HUES48 (cell line): ENCODE data around the gene TRNP1.
A peak's percentile ranks its signal among the peaks of the same experiment; 100 is the strongest.

Experiments used
- H3K27ac ChIP-seq: one replicate; pipeline ENCODE4 v1.7.0; 2013; ENCODE audit warnings: low read depth, low read length, inconsistent platforms
- H3K27me3 ChIP-seq: 2 replicates; pipeline ENCODE4 v1.6.1; 2013; ENCODE audit warnings: mild to moderate bottlenecking, low read length; ENCODE audit not compliant: control insufficient read depth, insufficient read depth
- H3K36me3 ChIP-seq: 2 replicates; pipeline ENCODE4 v1.6.1; 2013; ENCODE audit warnings: low read length; ENCODE audit not compliant: control insufficient read depth, insufficient read depth
- H3K4me1 ChIP-seq: 2 replicates; pipeline ENCODE4 v1.6.1; 2013; ENCODE audit warnings: mild to moderate bottlenecking, low read length; ENCODE audit not compliant: control insufficient read depth, insufficient read depth
- H3K4me3 ChIP-seq: 2 replicates; pipeline ENCODE4 v1.5.1; 2013; ENCODE audit warnings: mild to moderate bottlenecking, low read depth, low read length
- H3K9ac ChIP-seq: 2 replicates; pipeline ENCODE4 v1.6.1; 2013; ENCODE audit warnings: mild to moderate bottlenecking, low read depth, low read length, moderate library complexity
- H3K9me3 ChIP-seq: 2 replicates; pipeline ENCODE4 v1.6.1; 2013; ENCODE audit warnings: low read length; ENCODE audit not compliant: control insufficient read depth, insufficient read depth

The TRNP1 gene

DNA sequence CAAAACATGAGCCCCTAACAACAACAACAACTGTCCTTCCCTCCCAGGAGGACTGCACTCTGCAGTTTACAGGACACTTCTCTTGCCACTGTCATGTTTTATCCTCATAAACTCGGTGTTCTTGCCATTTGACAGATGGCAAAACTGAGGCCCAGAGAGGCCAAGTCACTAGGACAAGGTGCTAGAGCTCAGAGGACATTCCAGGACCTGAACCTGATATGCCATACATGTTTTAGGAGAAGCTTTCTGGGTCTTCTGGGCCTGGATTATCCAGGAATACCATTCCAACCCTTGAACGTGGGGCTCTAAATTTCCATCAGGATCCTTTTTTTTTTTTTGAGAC is 38.6 kb downstream of the TRNP1 start:
- H3K27ac ChIP-seq, result peak overlapping the region; percentile 74
- no peak overlapping the region for H3K9ac ChIP-seq
- peak overlapping the region; percentile 36; the same call in 1 of the 2 replicates for H3K4me3 ChIP-seq
- H3K4me1 ChIP-seq, result peaks cover 25% of the 10 kb centered on the region
- H3K27me3 ChIP-seq, result no peaks in the 10 kb centered on the region
- H3K36me3 ChIP-seq, result no peaks in the 10 kb centered on the region
- H3K9me3 ChIP-seq, result no peaks in the 10 kb centered on the region

GRCh38 chr1:27033043-27033746 is 39.7 kb downstream of the TRNP1 start:
- Histone ChIP-seq H3K9ac (no peak overlapping the region), H3K27me3 (no peaks in the 10 kb centered on the region), H3K9me3 (no peaks in the 10 kb centered on the region), H3K4me1 (peaks cover 17% of the 10 kb centered on the region), H3K27ac (no peak overlapping the region), H3K4me3 (no peak overlapping the region), H3K36me3 (no peaks in the 10 kb centered on the region)

- Histone ChIP-seq H3K4me1 (peaks cover 17% of the 10 kb centered on the region), H3K27ac (no peak overlapping the region), H3K36me3 (no peaks in the 10 kb centered on the region), H3K27me3 (no peaks in the 10 kb centered on the region), H3K9ac (no peak overlapping the region), H3K9me3 (no peaks in the 10 kb centered on the region), H3K4me3 (no peak overlapping the region)
Observed at GRCh38 chr1:27035344-27035743, 41.9 kb downstream of the TRNP1 start.

- Histone ChIP-seq H3K27ac (no peak overlapping the region), H3K36me3 (no peaks in the 10 kb centered on the region), H3K9me3 (no peaks in the 10 kb centered on the region), H3K27me3 (no peaks in the 10 kb centered on the region), H3K9ac (no peak overlapping the region), H3K4me3 (no peak overlapping the region), H3K4me1 (peaks cover 11% of the 10 kb centered on the region)
Observed at GRCh38 chr1:27036718-27037117, 43.2 kb downstream of the TRNP1 start.

DNA sequence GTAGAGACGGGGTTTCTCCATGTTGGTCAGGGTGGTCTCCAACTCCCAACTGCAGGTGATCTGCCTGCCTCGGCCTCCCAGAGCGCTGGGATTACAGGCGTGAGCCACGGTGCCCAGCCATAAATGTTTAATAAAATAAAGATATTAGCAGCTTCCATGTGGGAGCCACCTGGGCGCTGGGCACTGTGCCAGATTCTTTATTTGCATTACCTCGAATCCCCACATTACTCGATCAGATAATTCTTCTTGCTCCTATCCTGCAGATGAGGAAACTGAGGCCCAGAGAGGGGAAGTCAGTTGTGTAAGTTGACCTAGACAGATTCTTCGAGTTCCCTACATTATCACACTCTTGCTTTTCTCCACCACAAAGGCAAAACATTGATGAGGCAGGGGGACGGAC is 44.0 kb downstream of the TRNP1 start:
- peaks cover 7% of the 10 kb centered on the region for H3K4me1 ChIP-seq
- H3K9me3 ChIP-seq, result no peaks in the 10 kb centered on the region
- H3K27ac ChIP-seq, result no peak overlapping the region
- no peaks in the 10 kb centered on the region for H3K27me3 ChIP-seq
- H3K36me3 ChIP-seq, result no peaks in the 10 kb centered on the region
- no peak overlapping the region for H3K9ac ChIP-seq
- H3K4me3 ChIP-seq, result no peak overlapping the region

- H3K27me3 ChIP-seq, result no peaks in the 10 kb centered on the region
- no peak overlapping the region for H3K9ac ChIP-seq
- H3K4me3 ChIP-seq, result no peak overlapping the region
- H3K36me3 ChIP-seq, result no peaks in the 10 kb centered on the region
- no peaks in the 10 kb centered on the region for H3K9me3 ChIP-seq
- H3K4me1 ChIP-seq, result peaks cover 5% of the 10 kb centered on the region
- H3K27ac ChIP-seq, result no peak overlapping the region
Observed at GRCh38 chr1:27038020-27038419, 44.5 kb downstream of the TRNP1 start.

DNA sequence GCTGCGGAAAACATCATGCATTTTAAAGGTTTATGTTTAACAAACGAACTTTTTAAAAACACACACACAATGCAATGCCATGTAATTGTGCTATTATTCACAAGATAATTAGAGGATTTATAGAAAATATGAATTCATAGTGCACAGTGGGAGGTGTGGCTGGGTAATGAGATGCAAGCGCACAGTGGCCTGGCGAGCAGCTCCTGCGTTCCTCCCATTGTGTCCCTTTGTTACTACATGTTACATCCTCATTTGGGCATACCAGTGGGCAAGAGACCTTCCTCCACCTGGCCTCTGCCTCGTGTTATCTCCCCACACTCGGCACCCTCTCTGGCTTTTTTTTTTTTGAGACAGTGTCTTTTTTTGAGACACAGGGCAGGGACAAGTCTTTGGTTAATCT is 49.2 kb downstream of the TRNP1 start:
- Histone ChIP-seq H3K27ac (no peak overlapping the region), H3K27me3 (no peaks in the 10 kb centered on the region), H3K9ac (no peak overlapping the region), H3K36me3 (no peaks in the 10 kb centered on the region), H3K4me3 (no peak overlapping the region), H3K4me1 (peaks cover 12% of the 10 kb centered on the region), H3K9me3 (no peaks in the 10 kb centered on the region)

GRCh38 chr1:27044613-27045151 is 51.2 kb downstream of the TRNP1 start:
- H3K4me3 ChIP-seq, result peak overlapping the region; percentile 41
- H3K27ac ChIP-seq, result peak overlapping the region; percentile 50
- H3K9ac ChIP-seq, result no peak overlapping the region

GRCh38 chr1:27045973-27046558 is 52.6 kb downstream of the TRNP1 start:
- H3K27me3 ChIP-seq, result no peaks in the 10 kb centered on the region
- H3K9ac ChIP-seq, result no peak overlapping the region
- no peaks in the 10 kb centered on the region for H3K9me3 ChIP-seq
- H3K4me3 ChIP-seq, result no peak overlapping the region
- H3K27ac ChIP-seq, result no peak overlapping the region
- peaks cover 17% of the 10 kb centered on the region for H3K4me1 ChIP-seq
- H3K36me3 ChIP-seq, result no peaks in the 10 kb centered on the region

More at GRCh38 chr1:27044613-27045151, 51.2 kb downstream of the TRNP1 start:
- no peaks in the 10 kb centered on the region for H3K36me3 ChIP-seq
- peaks cover 12% of the 10 kb centered on the region for H3K4me1 ChIP-seq
- H3K9me3 ChIP-seq, result no peaks in the 10 kb centered on the region
- no peaks in the 10 kb centered on the region for H3K27me3 ChIP-seq

DNA sequence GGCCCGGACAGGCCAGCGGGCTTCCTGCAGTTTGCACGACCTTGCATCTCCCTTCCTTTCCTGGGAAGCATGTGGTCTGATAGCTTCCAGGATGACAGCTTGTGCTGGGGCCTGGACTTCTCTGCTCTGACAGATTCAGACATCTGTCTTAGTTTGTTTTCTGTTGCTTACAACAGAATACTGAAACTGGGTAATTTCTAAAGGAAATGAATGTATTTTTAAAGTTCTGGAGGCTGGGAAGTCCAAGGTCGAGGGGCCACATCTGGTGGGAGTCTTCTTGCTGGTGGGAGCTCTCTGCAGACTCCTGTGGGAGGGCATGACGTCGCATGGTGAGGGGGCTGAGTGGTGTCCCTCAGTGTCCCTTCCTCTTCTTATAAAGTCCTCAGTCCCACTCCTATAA is 54.4 kb downstream of the TRNP1 start:
- Histone ChIP-seq H3K4me3 (no peak overlapping the region), H3K9me3 (no peaks in the 10 kb centered on the region), H3K9ac (no peak overlapping the region), H3K4me1 (peaks cover 17% of the 10 kb centered on the region), H3K27me3 (no peaks in the 10 kb centered on the region), H3K27ac (no peak overlapping the region), H3K36me3 (no peaks in the 10 kb centered on the region)

DNA sequence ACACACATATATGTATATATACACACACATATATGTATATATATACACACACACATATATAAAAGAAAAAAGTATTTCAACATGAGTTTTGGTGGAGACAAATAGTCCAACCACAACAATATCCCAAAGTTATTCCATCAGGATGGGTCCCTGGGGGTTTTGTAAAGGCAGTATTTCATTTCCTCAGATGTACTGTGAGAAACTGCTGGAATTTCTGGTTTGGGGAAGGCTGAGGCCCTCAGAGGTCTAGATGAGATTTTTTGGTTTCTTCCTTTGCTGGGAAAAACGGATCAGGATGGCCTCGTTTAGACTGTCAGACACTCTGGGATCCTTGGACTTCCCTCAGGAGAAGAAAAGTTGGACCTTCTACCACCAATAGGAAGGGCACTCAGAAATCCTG is 55.6 kb downstream of the TRNP1 start:
- no peaks in the 10 kb centered on the region for H3K27me3 ChIP-seq
- H3K9ac ChIP-seq, result no peak overlapping the region
- H3K27ac ChIP-seq, result no peak overlapping the region
- no peak overlapping the region for H3K4me3 ChIP-seq
- peaks cover 17% of the 10 kb centered on the region for H3K4me1 ChIP-seq
- no peaks in the 10 kb centered on the region for H3K9me3 ChIP-seq
- H3K36me3 ChIP-seq, result no peaks in the 10 kb centered on the region
